HEK293T (cell line): ENCODE measurements around the gene TKTL1.
"Not testable (repeated sequence)": the region's sequence is repeated elsewhere in the genome, so short reads cannot be mapped to it uniquely, and the experiment has no call there.

Source experiments
- ARNT ChIP-seq: fragments of 450-650 bp; IDR thresholded peaks from 2 replicates; pipeline ENCODE4 v1.6.1; 2017; ENCODE audit warnings: mild to moderate bottlenecking
- CTBP1 ChIP-seq: fragments of 450-650 bp; IDR thresholded peaks from 2 replicates; pipeline ENCODE4 v1.6.1; 2016; ENCODE audit warnings: borderline replicate concordance
- FOXM1 ChIP-seq: fragments of 450-650 bp; IDR thresholded peaks from 2 replicates; pipeline ENCODE4 v1.6.1; 2017; ENCODE audit warnings: mild to moderate bottlenecking, borderline replicate concordance
- HDGF ChIP-seq: fragments of 450-650 bp; IDR thresholded peaks from 2 replicates; pipeline ENCODE4 v1.6.1; 2017; ENCODE audit warnings: antibody characterized with exemption, borderline replicate concordance
- SP1 ChIP-seq: fragments of 450-650 bp; IDR thresholded peaks from 2 replicates; pipeline ENCODE4 v1.6.1; 2017
- TARDBP ChIP-seq: fragments of 450-650 bp; IDR thresholded peaks from 2 replicates; pipeline ENCODE4 v1.6.1; 2016

DNA sequence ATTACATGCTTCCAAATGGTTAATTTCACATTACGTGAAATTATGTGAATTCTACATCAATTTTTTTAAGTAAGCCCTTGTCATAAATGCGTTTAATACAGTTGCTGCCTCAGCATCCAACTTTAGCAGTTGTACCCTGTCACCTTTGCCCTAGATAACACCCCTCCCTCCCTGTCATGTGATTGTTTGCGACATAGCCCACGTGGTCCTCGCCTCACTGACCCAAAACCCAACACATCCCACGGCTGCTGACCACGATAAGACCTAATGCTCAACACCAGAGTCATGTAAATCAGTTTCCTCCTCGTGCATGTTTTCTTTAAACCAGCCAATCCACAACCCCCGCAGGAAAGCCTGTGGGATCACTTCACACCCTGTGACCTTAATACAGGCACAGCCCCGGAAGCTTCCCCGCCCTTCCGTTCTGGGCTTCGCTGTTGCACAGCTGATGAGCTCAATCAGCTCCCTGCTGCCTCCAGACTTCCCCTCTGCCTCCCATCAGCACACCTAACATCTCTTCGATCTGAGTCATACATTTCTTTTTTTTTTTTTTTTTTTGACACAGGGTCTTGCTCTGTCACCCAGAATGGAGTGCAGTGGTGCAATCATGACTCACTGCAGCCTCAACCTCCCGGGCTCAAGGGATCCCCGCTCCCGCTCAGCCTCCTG is 48.1 kb upstream of the TKTL1 start:
- TF ChIP-seq SP1, HDGF, ARNT, TARDBP, CTBP1, FOXM1: not testable (repeated sequence)
